CD4-positive, alpha-beta memory T cell (primary cell): ENCODE data around the gene TACC2. TPM values are rescaled to one million over a fixed set of nuclear protein-coding genes. Genes with fewer than 3 reads are reported as not detected.

Experiments
- CTCF ChIA-PET: fragments of 350-600 bp; sonication (Branson Sonifier 250); formaldehyde crosslinking; loops from one replicate; lab custom pipeline; 2021; ENCODE audit warnings: inconsistent platforms; ENCODE audit not compliant: partially characterized antibody; lab: Charles Lee
- POLR2A ChIA-PET: fragments of 350-600 bp; sonication (Branson Sonifier 250); formaldehyde crosslinking; loops from one replicate; lab custom pipeline; 2021; ENCODE audit not compliant: partially characterized antibody; lab: Charles Lee
- DNase-seq, 5 donors: peaks; one replicate each; pipeline versions ENCODE4 v3.0.0 to v3.0.0-alpha.2; 2020 to 2022; ENCODE audit warnings: mixed read lengths in 1 of 5
- H3K27ac ChIP-seq: one replicate; pipeline ENCODE4 v1.7.0; 2013; ENCODE audit warnings: low read depth, low read length
- H3K27me3 ChIP-seq: 2 replicates; pipeline ENCODE4 v1.7.0; 2013; ENCODE audit warnings: mild to moderate bottlenecking, low read length, moderate library complexity; ENCODE audit not compliant: insufficient read depth
- H3K36me3 ChIP-seq: 2 replicates; pipeline ENCODE4 v1.7.0; 2013; ENCODE audit warnings: mild to moderate bottlenecking, low read length, moderate library complexity; ENCODE audit not compliant: insufficient read depth
- H3K4me1 ChIP-seq: 2 replicates; pipeline ENCODE4 v1.7.0; 2013; ENCODE audit warnings: mild to moderate bottlenecking, low read length, moderate library complexity; ENCODE audit not compliant: insufficient read depth
- H3K4me3 ChIP-seq, 2 donors: one replicate each; pipeline ENCODE4 v1.7.0; 2013; ENCODE audit warnings: low read length in 2 of 2, mild to moderate bottlenecking in 1 of 2
- H3K9me3 ChIP-seq, 2 donors: one replicate each; pipeline ENCODE4 v1.7.0; 2013; ENCODE audit warnings: low read length in 2 of 2, control low read depth in 1 of 2; ENCODE audit not compliant: control insufficient read depth in 1 of 2
- H3K27ac Mint-ChIP-seq, 7 donors: one replicate each; pipeline ENCODE4 v1.8.0; 2020 to 2021; ENCODE audit warnings: mixed read lengths in 7 of 7, mild to moderate bottlenecking in 6 of 7, inconsistent platforms in 3 of 7, moderate library complexity in 3 of 7
- H3K27me3 Mint-ChIP-seq, 2 donors: one replicate each; pipeline ENCODE4 v1.8.0; 2020 to 2021; ENCODE audit warnings: mixed read lengths in 2 of 2
- H3K36me3 Mint-ChIP-seq, 2 donors: one replicate each; pipeline ENCODE4 v1.8.0; 2020 to 2021; ENCODE audit warnings: mixed read lengths in 2 of 2, inconsistent platforms in 1 of 2, mild to moderate bottlenecking in 1 of 2
- H3K4me1 Mint-ChIP-seq, 4 donors: one replicate each; pipeline ENCODE4 v1.8.0; 2020 to 2021; ENCODE audit warnings: mixed read lengths in 4 of 4, mild to moderate bottlenecking in 1 of 4
- H3K4me3 Mint-ChIP-seq, 8 donors: one replicate each; pipeline ENCODE4 v1.8.0; 2020 to 2021; ENCODE audit warnings: mixed read lengths in 8 of 8, mild to moderate bottlenecking in 7 of 8, moderate library complexity in 6 of 8, inconsistent platforms in 3 of 8
- H3K9me3 Mint-ChIP-seq, 8 donors: one replicate each; pipeline ENCODE4 v1.8.0; 2020 to 2021; ENCODE audit warnings: mixed read lengths in 8 of 8, mild to moderate bottlenecking in 5 of 8, inconsistent platforms in 3 of 8, moderate library complexity in 1 of 8
- intact Hi-C: fragments of 100-400 bp; cut with micrococcal nuclease; formaldehyde crosslinking; loops from one replicate; pipeline ENCODE4 v1.15.1; 2023
- polyA plus RNA-seq, 2 donors: library from polyadenylated mRNA; unstranded; fragments of 300-500 nt; fragmentation: Illumina TruSeq; gene quantifications; one replicate each; pipeline ENCODE4 v1.2.3, GENCODE V29; 2021
- total RNA-seq, 2 experiments: library from RNA; stranded (reverse); gene quantifications; one replicate each; pipeline ENCODE4 v1.2.3, GENCODE V29; 2021

Gene TACC2
- total and polyA plus RNA-seq, 4 experiments from 2014 or later, result not detected

DNA sequence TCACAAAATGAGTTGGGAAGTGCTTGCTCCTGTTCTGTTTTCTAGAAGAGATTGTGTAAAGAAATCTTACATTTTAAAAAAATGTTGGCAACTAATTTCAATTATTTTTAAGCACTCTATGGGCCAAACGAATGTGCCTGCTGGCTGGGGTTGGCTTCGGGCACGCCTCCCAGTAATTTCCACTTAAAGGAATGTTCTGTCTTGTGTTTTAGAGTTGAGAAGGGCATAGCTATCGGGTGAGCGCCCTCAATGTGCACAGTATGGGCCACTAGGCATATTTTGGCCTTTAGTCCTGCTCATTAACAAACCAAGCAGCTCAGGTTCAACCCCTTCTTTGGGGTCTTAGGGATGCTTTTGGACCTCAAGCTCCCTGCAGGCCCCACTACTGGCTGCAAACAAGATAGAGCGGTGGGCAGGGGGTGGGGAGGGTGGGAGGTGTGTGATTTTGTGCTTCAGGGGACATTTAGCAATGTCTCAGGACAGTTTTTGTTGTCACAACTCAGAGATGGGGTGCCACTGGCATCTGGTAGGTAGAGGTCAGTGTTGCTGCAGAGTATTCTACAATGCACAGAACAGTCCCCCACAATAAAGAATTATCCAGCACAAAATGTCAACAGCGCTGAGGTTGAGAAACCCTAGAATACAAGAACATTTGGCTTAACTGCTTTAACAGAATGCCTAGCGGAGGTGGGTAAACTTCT is 40.7 kb downstream of the TACC2 start:
- ChIA-PET CTCF (no interaction called here), POLR2A (no interaction called here)
- Histone ChIP-seq H3K36me3 (no peaks in the 10 kb centered on the region), H3K4me3 (no peak overlapping the region), H3K27ac (no peak overlapping the region), H3K4me1 (no peaks in the 10 kb centered on the region), H3K9me3 (no peaks in the 10 kb centered on the region), H3K27me3 (no peaks in the 10 kb centered on the region)
- DNase-seq, result no peak
- Mint-ChIP-seq H3K4me1 (no peaks in the 10 kb centered on the region), H3K27me3 (peaks cover 11 to 19% of the 10 kb centered on the region in 2 donors), H3K4me3 (no peak overlapping the region), H3K9me3 (peaks cover 0 to 2% (median 0%) of the 10 kb centered on the region in 8 donors), H3K27ac (no peak overlapping the region), H3K36me3 (no peaks in the 10 kb centered on the region)
- intact Hi-C loops, result no loop called here

- DNase-seq, result no peak
- ChIA-PET CTCF (no interaction called here), POLR2A (no interaction called here)
- Histone ChIP-seq H3K27me3 (no peaks in the 10 kb centered on the region), H3K36me3 (no peaks in the 10 kb centered on the region), H3K9me3 (no peaks in the 10 kb centered on the region), H3K27ac (no peak overlapping the region), H3K4me1 (no peaks in the 10 kb centered on the region), H3K4me3 (no peak overlapping the region)
- Mint-ChIP-seq H3K9me3 (peaks cover 0 to 2% (median 0%) of the 10 kb centered on the region in 8 donors), H3K36me3 (no peaks in the 10 kb centered on the region), H3K4me1 (no peaks in the 10 kb centered on the region), H3K27ac (no peak overlapping the region), H3K27me3 (peaks cover 11 to 19% of the 10 kb centered on the region in 2 donors), H3K4me3 (no peak overlapping the region)
- intact Hi-C loops, result no loop called here
These were observed 41.2 kb downstream of the TACC2 start for GRCh38 chr10:122030200-122030552.

GRCh38 chr10:122033224-122033926 is 44.4 kb downstream of the TACC2 start:
- H3K36me3 Mint-ChIP-seq, result no peaks in the 10 kb centered on the region
- CTCF ChIA-PET, result no interaction called here

DNA sequence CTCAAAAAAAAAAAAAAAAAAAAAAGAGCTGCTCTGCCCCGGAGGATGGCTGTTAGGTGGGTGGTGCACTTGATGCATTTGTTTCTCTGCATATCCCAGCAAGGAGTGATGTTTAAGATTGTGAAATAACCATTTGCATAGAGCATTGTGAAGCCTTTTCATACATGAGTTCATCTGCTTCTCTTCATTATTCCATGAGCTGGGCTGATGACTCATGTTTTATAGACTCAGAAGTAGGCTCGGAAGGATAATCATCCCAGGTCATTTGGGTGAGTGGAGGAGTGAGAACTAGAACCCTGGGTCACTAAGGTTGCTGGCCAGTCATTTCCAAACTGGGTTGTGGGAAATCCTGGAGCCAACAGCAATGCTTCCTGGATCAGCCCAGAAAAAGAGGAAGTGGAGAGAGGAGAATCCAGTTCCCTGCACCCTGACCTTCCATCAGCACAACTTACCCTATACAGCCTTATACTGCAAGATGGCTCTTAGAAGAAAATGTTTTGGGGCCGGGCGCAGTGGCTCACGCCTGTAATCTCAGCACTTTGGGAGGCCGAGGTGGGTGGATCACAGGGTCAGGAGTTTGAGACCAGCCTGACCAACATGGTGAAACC is 45.3 kb downstream of the TACC2 start:
- no peaks in the 10 kb centered on the region for H3K36me3 Mint-ChIP-seq
- no peak overlapping the region for H3K4me3 Mint-ChIP-seq
- ChIA-PET CTCF (no interaction called here), POLR2A (no interaction called here)
- H3K27me3 Mint-ChIP-seq, result peaks cover 21 to 26% of the 10 kb centered on the region in 2 donors
- H3K9me3 ChIP-seq, result no peaks in the 10 kb centered on the region
- DNase-seq, result no peak
- H3K36me3 ChIP-seq, result no peaks in the 10 kb centered on the region
- no peaks in the 10 kb centered on the region for H3K4me1 Mint-ChIP-seq
- peak overlapping the region in 1 of 7 donors; percentile 13 for H3K27ac Mint-ChIP-seq
- no peaks in the 10 kb centered on the region for H3K27me3 ChIP-seq
- intact Hi-C loops, result no loop called here
- H3K4me3 ChIP-seq, result no peak overlapping the region
- peaks cover 0 to 3% (median 0%) of the 10 kb centered on the region in 8 donors for H3K9me3 Mint-ChIP-seq
- H3K4me1 ChIP-seq, result no peaks in the 10 kb centered on the region
- H3K27ac ChIP-seq, result no peak overlapping the region

More at GRCh38 chr10:122033224-122033926, 44.4 kb downstream of the TACC2 start:
- no peak for DNase-seq
- Mint-ChIP-seq H3K27ac (no peak overlapping the region), H3K27me3 (peaks cover 20 to 24% of the 10 kb centered on the region in 2 donors), H3K9me3 (peaks cover 0 to 3% (median 0%) of the 10 kb centered on the region in 8 donors), H3K4me3 (no peak overlapping the region), H3K4me1 (no peaks in the 10 kb centered on the region)
- Histone ChIP-seq H3K27me3 (no peaks in the 10 kb centered on the region), H3K9me3 (no peaks in the 10 kb centered on the region), H3K27ac (no peak overlapping the region), H3K4me1 (no peaks in the 10 kb centered on the region), H3K4me3 (no peak overlapping the region), H3K36me3 (no peaks in the 10 kb centered on the region)
- POLR2A ChIA-PET, result no interaction called here
- intact Hi-C loops, result no loop called here

- no peaks in the 10 kb centered on the region for H3K36me3 ChIP-seq
- no peaks in the 10 kb centered on the region for H3K27me3 ChIP-seq
- H3K27ac ChIP-seq, result no peak overlapping the region
- Mint-ChIP-seq H3K36me3 (no peaks in the 10 kb centered on the region), H3K27me3 (peaks cover 18 to 26% of the 10 kb centered on the region in 2 donors), H3K4me1 (no peaks in the 10 kb centered on the region), H3K27ac (no peak overlapping the region), H3K9me3 (peaks cover 0 to 1% (median 0%) of the 10 kb centered on the region in 8 donors), H3K4me3 (no peak overlapping the region)
- intact Hi-C loops, result no loop called here
- ChIA-PET POLR2A (no interaction called here), CTCF (no interaction called here)
- H3K4me1 ChIP-seq, result no peaks in the 10 kb centered on the region
- DNase-seq, result no peak
- no peaks in the 10 kb centered on the region for H3K9me3 ChIP-seq
- H3K4me3 ChIP-seq, result no peak overlapping the region
These were observed 51.8 kb downstream of the TACC2 start for GRCh38 chr10:122040786-122041185.

- Histone ChIP-seq H3K4me3 (no peak overlapping the region), H3K27ac (no peak overlapping the region), H3K4me1 (no peaks in the 10 kb centered on the region), H3K9me3 (no peaks in the 10 kb centered on the region), H3K36me3 (no peaks in the 10 kb centered on the region), H3K27me3 (no peaks in the 10 kb centered on the region)
- ChIA-PET CTCF (no interaction called here), POLR2A (no interaction called here)
- Mint-ChIP-seq H3K36me3 (no peaks in the 10 kb centered on the region), H3K27me3 (peaks cover 15 to 25% of the 10 kb centered on the region in 2 donors), H3K4me1 (no peaks in the 10 kb centered on the region), H3K27ac (no peak overlapping the region), H3K4me3 (no peak overlapping the region), H3K9me3 (no peaks in the 10 kb centered on the region)
- intact Hi-C loops, result no loop called here
- no peak for DNase-seq
These were observed 53.9 kb downstream of the TACC2 start for GRCh38 chr10:122042836-122043235.

- no peak for DNase-seq
- Histone ChIP-seq H3K9me3 (no peaks in the 10 kb centered on the region), H3K4me3 (no peak overlapping the region), H3K27ac (no peak overlapping the region), H3K4me1 (no peaks in the 10 kb centered on the region), H3K27me3 (no peaks in the 10 kb centered on the region), H3K36me3 (no peaks in the 10 kb centered on the region)
- CTCF ChIA-PET, result no interaction called here
- intact Hi-C loops, result no loop called here
- Mint-ChIP-seq H3K4me1 (no peaks in the 10 kb centered on the region), H3K36me3 (no peaks in the 10 kb centered on the region), H3K27me3 (peaks cover 14 to 20% of the 10 kb centered on the region in 2 donors), H3K9me3 (no peaks in the 10 kb centered on the region), H3K27ac (no peak overlapping the region), H3K4me3 (no peak overlapping the region)
- POLR2A ChIA-PET, result no interaction called here
These were observed 55.2 kb downstream of the TACC2 start for GRCh38 chr10:122044045-122044661.
